CD4-positive, alpha-beta T cell (primary cell): ENCODE data around the gene NR5A1. TPM values are rescaled to one million over a fixed set of nuclear protein-coding genes. Genes with fewer than 3 reads are reported as not detected.

ENCODE experiments used
- ATAC-seq: fragments of 200-7000 bp; cut with Tn5 transposase; one replicate; pipeline ENCODE4 v1.10.0; 2022; ENCODE audit warnings: mild to moderate bottlenecking; ENCODE audit not compliant: poor library complexity
- CTCF ChIA-PET: fragments of 350-600 bp; sonication (Branson Sonifier 250); formaldehyde crosslinking; loops from one replicate; lab custom pipeline; 2021; ENCODE audit warnings: antibody characterized with exemption, inconsistent platforms; lab: Charles Lee
- POLR2A ChIA-PET: fragments of 350-600 bp; sonication (Branson Sonifier 250); formaldehyde crosslinking; loops from one replicate; lab custom pipeline; 2021; ENCODE audit warnings: antibody characterized with exemption, inconsistent platforms; lab: Charles Lee
- DNase-seq, 14 experiments: peaks; one replicate each; pipeline ENCODE4 v3.0.0-alpha.2; 2013 to 2020; ENCODE audit warnings: mixed read lengths in 2 of 14
- H3K27ac ChIP-seq, 2 donors: one replicate each; pipeline versions ENCODE4 v1.5.1 to v1.7.0; 2013; ENCODE audit warnings: low read length in 2 of 2, low read depth in 1 of 2, mild to moderate bottlenecking in 1 of 2
- H3K27me3 ChIP-seq, 2 experiments: 1 replicate in 1 of 2; 2 replicates in 1 of 2; pipeline versions ENCODE4 v1.6.1 to v1.7.0; 2013; ENCODE audit warnings: low read length in 2 of 2, control low read depth in 1 of 2, mild to moderate bottlenecking in 1 of 2, moderate library complexity in 1 of 2; ENCODE audit not compliant: insufficient read depth in 2 of 2, control insufficient read depth in 1 of 2
- H3K36me3 ChIP-seq: one replicate; pipeline ENCODE4 v1.6.1; 2013; ENCODE audit warnings: low read length, control low read depth; ENCODE audit not compliant: insufficient read depth
- H3K4me1 ChIP-seq: one replicate; pipeline ENCODE4 v1.6.1; 2013; ENCODE audit warnings: low read length, control low read depth; ENCODE audit not compliant: insufficient read depth
- H3K4me3 ChIP-seq: one replicate; pipeline ENCODE4 v1.5.1; 2013; ENCODE audit warnings: mild to moderate bottlenecking, low read length, moderate library complexity
- H3K9me3 ChIP-seq, 2 experiments: 1 replicate in 1 of 2; 2 replicates in 1 of 2; pipeline versions ENCODE4 v1.6.1 to v1.7.0; 2013; ENCODE audit warnings: low read length in 2 of 2, mild to moderate bottlenecking in 2 of 2, control low read depth in 1 of 2, moderate library complexity in 1 of 2; ENCODE audit not compliant: control insufficient read depth in 1 of 2, insufficient read depth in 1 of 2
- H3K27ac Mint-ChIP-seq: one replicate; pipeline ENCODE4 v1.8.0; 2020; ENCODE audit warnings: mixed read lengths
- H3K27me3 Mint-ChIP-seq: one replicate; pipeline ENCODE4 v1.8.0; 2021; ENCODE audit warnings: mixed read lengths
- H3K36me3 Mint-ChIP-seq: one replicate; pipeline ENCODE4 v1.8.0; 2021; ENCODE audit warnings: low read depth, mixed read lengths
- H3K4me1 Mint-ChIP-seq: one replicate; pipeline ENCODE4 v1.8.0; 2021; ENCODE audit warnings: low read depth, mixed read lengths
- H3K4me3 Mint-ChIP-seq: one replicate; pipeline ENCODE4 v1.8.0; 2020; ENCODE audit warnings: mild to moderate bottlenecking, mixed read lengths
- H3K9me3 Mint-ChIP-seq: one replicate; pipeline ENCODE4 v1.8.0; 2020; ENCODE audit warnings: mixed read lengths
- intact Hi-C, 2 experiments: fragments of 100-400 bp; cut with DNase I in 1 of 2; cut with micrococcal nuclease in 1 of 2; formaldehyde crosslinking; loops; one replicate each; pipeline versions ENCODE4 v1.15.1 to v1.9.0; 2023 to 2025; cut with DNase I, micrococcal nuclease
- polyA plus RNA-seq, 2 donors: library from polyadenylated mRNA; unstranded; fragments of 120-200 nt; gene quantifications; one replicate each; pipeline ENCODE4 v1.2.1, GENCODE V29; 2013
- total RNA-seq, 174 experiments: library from RNA in 2 of 174; stranded (reverse) in 2 of 174; gene quantifications; one replicate each; pipeline ENCODE4 v1.2.3 and lab custom pipeline; 2021 to 2026
- TF ChIP-seq, protein P1 (sequence below): fragments of 200-600 bp; IDR thresholded peaks from one replicate; pipeline ENCODE4 v1.8.0; 2022; ENCODE audit warnings: antibody characterized with exemption, mild to moderate bottlenecking

Gene NR5A1
- total RNA-seq (not detected), total RNA-seq (lab: John Stamatoyannopoulos, UW) (0 to 0.34 (median 0) reads per million in 172 experiments)
- polyA plus RNA-seq (2013, experiment 1 of 2), result 0.03 TPM
- 0.04 TPM for polyA plus RNA-seq (2013, experiment 2 of 2)

DNA sequence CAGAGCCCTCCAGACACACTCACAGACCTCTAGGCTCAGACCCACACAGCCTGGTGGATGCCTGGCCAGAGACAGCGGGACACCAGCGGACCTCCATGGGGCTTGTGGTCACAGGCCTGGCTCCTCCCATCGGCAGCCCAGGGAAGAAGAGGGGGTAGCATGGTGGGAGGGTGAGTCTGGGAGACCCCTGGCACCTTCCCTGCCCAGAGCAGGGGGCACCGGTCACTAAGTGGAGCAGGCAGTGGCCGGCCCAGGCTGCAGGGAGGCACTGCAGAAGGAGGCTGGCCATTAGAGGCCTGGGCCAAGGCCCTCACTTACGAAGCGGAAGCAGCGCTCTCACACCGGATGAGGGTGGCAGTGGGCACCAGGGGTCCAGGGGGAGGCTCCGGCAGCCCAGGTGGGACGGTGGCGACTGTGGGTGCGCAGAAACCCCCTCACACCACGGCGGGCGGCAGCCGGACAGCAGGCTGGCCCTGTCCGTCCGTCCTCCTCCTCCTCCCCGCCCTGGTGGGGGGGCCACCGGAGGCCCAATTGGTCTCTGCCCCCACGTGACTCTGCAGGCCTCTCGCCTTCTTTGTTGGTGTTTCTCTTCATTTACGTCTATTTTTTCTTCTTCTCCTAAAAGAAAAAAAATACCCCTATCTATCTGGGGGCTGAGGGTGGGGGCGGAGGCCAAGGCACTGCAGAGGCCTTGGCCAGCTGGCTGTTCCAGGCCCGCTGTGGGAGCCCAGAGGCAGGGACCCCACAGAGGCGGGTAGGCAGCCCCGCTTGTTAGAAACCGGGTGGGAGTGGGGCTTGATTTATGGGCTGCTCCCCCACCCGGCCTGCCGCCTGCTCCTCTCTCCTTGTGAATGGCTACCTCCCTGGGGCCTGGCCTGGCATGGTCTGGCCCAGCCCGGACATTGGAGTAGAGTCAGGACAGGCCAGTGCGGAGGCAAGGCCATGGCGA is at the start of gene NR5A1:
NR5A1 (minus strand) TSS at position 469 of the 949 bp plus-strand sequence. CDS start 4,004 bp downstream, outside the sequence.
- DNase-seq (no peak), ATAC-seq (no peak)
- no peak within 1 kb of the TSS for H3K4me3 Mint-ChIP-seq
- intact Hi-C loops, result no loop called here
- H3K27ac Mint-ChIP-seq, result no peak within 1 kb of the TSS
- no peaks in the 10 kb centered on the region for H3K36me3 Mint-ChIP-seq
- H3K36me3 ChIP-seq, result no peaks in the 10 kb centered on the region
- TF ChIP-seq, protein P1, sequence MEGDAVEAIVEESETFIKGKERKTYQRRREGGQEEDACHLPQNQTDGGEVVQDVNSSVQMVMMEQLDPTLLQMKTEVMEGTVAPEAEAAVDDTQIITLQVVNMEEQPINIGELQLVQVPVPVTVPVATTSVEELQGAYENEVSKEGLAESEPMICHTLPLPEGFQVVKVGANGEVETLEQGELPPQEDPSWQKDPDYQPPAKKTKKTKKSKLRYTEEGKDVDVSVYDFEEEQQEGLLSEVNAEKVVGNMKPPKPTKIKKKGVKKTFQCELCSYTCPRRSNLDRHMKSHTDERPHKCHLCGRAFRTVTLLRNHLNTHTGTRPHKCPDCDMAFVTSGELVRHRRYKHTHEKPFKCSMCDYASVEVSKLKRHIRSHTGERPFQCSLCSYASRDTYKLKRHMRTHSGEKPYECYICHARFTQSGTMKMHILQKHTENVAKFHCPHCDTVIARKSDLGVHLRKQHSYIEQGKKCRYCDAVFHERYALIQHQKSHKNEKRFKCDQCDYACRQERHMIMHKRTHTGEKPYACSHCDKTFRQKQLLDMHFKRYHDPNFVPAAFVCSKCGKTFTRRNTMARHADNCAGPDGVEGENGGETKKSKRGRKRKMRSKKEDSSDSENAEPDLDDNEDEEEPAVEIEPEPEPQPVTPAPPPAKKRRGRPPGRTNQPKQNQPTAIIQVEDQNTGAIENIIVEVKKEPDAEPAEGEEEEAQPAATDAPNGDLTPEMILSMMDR, result no peak
- CTCF ChIA-PET, result no interaction called here
- no peak within 1 kb of the TSS for H3K27ac ChIP-seq
- H3K27me3 ChIP-seq, result peaks cover 24 to 27% of the 10 kb centered on the region in 2 experiments
- no peaks in the 10 kb centered on the region for H3K9me3 Mint-ChIP-seq
- POLR2A ChIA-PET, result no interaction called here
- peaks cover 0 to 7% of the 10 kb centered on the region in 2 experiments for H3K9me3 ChIP-seq
- peaks cover 18% of the 10 kb centered on the region for H3K27me3 Mint-ChIP-seq
- peaks cover 8% of the 10 kb centered on the region for H3K4me1 ChIP-seq
- H3K4me3 ChIP-seq, result no peak within 1 kb of the TSS
- H3K4me1 Mint-ChIP-seq, result peaks cover 4% of the 10 kb centered on the region

DNA sequence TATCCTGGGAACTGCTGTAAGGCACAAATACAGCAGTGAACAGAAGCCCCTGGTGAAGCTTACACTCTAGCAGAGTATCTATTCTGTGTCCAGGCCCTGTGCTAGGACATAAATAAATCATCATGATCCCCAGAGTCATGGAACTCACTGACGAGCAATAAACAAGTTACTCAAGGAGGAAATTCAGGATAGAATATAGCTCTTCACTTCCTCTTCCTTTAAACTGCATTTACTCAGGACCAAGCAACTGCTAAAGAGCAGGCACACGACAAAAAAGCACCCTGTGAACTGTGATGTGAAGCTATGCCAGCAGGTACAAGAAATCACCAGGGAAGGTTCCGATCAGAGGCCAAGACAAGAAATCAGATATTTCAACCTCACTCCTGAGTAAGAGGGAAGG is 47.8 kb upstream of the NR5A1 start:
- Histone ChIP-seq H3K9me3 (no peaks in the 10 kb centered on the region), H3K27ac (no peak overlapping the region), H3K4me3 (no peak overlapping the region), H3K4me1 (no peaks in the 10 kb centered on the region), H3K27me3 (peaks cover 0 to 2% of the 10 kb centered on the region in 2 experiments), H3K36me3 (no peaks in the 10 kb centered on the region)
- Mint-ChIP-seq H3K9me3 (no peaks in the 10 kb centered on the region), H3K27ac (no peak overlapping the region), H3K36me3 (no peaks in the 10 kb centered on the region), H3K4me1 (no peaks in the 10 kb centered on the region), H3K27me3 (no peaks in the 10 kb centered on the region), H3K4me3 (no peak overlapping the region)
- no peak for DNase-seq
- ChIA-PET POLR2A (no interaction called here), CTCF (interaction anchor here (0.6 to 1.2 kb wide), 2 partner anchors 18 to 1810 kb away, joined by 3 read pairs; no protein-coding TSS in a partner anchor)
- intact Hi-C loops, result no loop called here
- ATAC-seq, result no peak
- TF ChIP-seq, protein P1, result no peak

DNA sequence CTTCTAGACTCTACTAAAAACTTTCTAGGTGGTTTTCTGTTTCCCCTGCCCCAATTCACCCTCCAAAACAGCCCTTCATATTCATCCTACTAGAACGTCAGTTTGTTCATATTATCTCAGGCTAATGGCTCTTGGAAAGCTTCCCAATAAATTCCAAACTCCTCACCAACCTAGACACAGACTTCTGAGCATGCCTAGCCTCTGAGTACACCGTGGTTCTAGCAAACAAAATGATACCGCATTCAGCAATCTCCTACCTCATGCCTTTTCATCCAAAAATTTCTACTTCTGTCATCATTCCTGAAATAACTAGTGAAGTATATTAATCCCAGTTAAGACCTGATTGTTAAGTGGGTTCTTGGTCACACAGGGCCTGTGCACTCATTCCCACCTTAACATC is 46.5 kb upstream of the NR5A1 start:
- H3K9me3 ChIP-seq, result no peaks in the 10 kb centered on the region
- POLR2A ChIA-PET, result no interaction called here
- H3K4me1 Mint-ChIP-seq, result peaks cover 5% of the 10 kb centered on the region
- intact Hi-C loops, result loop anchor here in 1 of 2 experiments (5.0 kb wide), 1 partner anchor 159 kb away; no protein-coding TSS in a partner anchor
- H3K27me3 Mint-ChIP-seq, result no peaks in the 10 kb centered on the region
- peaks cover 0 to 2% of the 10 kb centered on the region in 2 experiments for H3K27me3 ChIP-seq
- no peak overlapping the region for H3K27ac Mint-ChIP-seq
- ATAC-seq (no peak), DNase-seq (no peak)
- CTCF ChIA-PET, result no interaction called here
- H3K9me3 Mint-ChIP-seq, result no peaks in the 10 kb centered on the region
- no peaks in the 10 kb centered on the region for H3K4me1 ChIP-seq
- H3K36me3 Mint-ChIP-seq, result no peaks in the 10 kb centered on the region
- no peak overlapping the region for H3K27ac ChIP-seq
- TF ChIP-seq, protein P1, result no peak
- H3K36me3 ChIP-seq, result no peaks in the 10 kb centered on the region
- no peak overlapping the region for H3K4me3 ChIP-seq
- H3K4me3 Mint-ChIP-seq, result no peak overlapping the region
